Right ventricle myocardium superior (tissue), 1 donor: ENCODE data around the gene DNAAF8. TPM values are rescaled to one million over a fixed set of nuclear protein-coding genes. Genes with fewer than 3 reads are reported as not detected.

Source experiments
- ATAC-seq: fragments of 200-7000 bp; cut with Tn5 transposase; one replicate; pipeline ENCODE4 v1.9.1; 2020; ENCODE audit warnings: mild to moderate bottlenecking; ENCODE audit not compliant: poor library complexity
- DNase-seq: peaks from one replicate; pipeline ENCODE4 v3.0.0-alpha.2; 2020
- intact Hi-C: fragments of 100-400 bp; cut with DNase I; formaldehyde crosslinking; loops from one replicate; pipeline ENCODE4 v1.11.2; 2022
- total RNA-seq: library from RNA; stranded (reverse); fragmentation: NEBNext Ultra II Directional; extraction: Animal tissue kit (Norgen Biotek cat#: 25700); gene quantifications from one replicate; pipeline ENCODE4 v1.2.1, GENCODE V29; 2021
- donor health status: DM: no; HTN: yes; CAD: no; lungs with severe emphysema.

The DNAAF8 gene
- total RNA-seq, 1 donor from 2014 or later: 1.2 TPM

DNA sequence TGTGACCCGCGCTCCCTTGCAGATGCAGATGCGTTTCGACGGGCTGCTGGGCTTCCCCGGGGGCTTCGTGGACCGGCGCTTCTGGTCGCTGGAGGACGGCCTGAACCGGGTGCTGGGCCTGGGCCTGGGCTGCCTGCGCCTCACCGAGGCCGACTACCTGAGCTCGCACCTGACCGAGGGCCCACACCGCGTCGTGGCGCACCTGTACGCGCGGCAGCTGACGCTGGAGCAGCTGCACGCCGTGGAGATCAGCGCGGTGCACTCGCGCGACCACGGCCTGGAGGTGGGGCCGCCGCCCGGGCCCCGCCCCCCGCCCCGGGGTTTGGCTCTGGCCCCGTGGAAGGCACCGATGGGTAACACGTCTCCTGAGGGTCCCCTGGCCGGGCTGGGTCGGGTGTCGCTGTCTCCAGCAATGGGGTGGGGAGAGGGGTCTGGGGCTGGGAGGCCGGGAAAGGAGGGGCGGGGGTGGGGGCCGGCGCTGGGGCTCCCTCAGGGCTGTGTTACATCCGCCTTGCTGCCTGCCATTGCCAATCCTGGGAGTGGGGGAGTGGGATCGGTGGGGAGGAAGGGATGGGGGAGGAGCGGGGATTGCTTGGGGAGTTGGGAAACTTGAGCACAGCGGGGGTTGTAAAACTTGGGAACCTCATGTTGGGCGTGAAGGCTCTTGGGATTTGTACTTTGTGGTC lies 40.2 kb upstream of the DNAAF8 start:
- DNase-seq: peak; percentile 67
- ATAC-seq: peak; percentile 42
- intact Hi-C loops: no loop called here

GRCh38 chr16:4694642-4695451 lies 39.5 kb upstream of the DNAAF8 start:
- DNase-seq: peak; percentile 71
- intact Hi-C loops: no loop called here
- no peak for ATAC-seq

GRCh38 chr16:4695473-4696171 lies 38.7 kb upstream of the DNAAF8 start:
- no peak for ATAC-seq
- DNase-seq: no peak
- intact Hi-C loops: no loop called here

- intact Hi-C loops: no loop called here
- DNase-seq (peak; percentile 81), ATAC-seq (peak; percentile 27)
These were observed 38.0 kb upstream of the DNAAF8 start for GRCh38 chr16:4696172-4696904.

- DNase-seq: no peak
- intact Hi-C loops: no loop called here
- ATAC-seq: no peak
These were observed 37.2 kb upstream of the DNAAF8 start for GRCh38 chr16:4696905-4697847.

DNA sequence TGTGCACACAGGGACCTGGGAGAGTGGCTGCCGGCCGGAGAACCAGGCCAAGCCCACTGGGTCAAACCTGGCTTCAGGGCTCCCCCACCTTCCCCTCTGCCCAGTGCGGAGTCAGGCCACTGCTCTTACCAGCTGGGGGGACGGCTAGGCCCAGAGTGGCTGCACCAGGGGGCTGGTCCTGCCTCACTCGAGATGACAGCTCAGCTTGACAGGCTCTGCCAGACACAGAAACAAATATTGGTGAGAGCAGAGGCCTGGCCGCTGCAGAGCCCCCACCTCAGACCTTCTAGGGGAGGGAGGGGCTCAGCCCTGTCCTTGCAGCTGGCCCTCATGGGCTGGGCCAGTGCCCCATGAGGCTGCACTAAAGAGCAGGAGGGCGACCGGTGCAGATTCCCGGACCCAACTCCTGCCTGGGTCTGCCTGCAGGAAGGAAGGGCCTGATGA lies 36.5 kb upstream of the DNAAF8 start:
- no peak for ATAC-seq
- DNase-seq: no peak
- intact Hi-C loops: no loop called here

DNA sequence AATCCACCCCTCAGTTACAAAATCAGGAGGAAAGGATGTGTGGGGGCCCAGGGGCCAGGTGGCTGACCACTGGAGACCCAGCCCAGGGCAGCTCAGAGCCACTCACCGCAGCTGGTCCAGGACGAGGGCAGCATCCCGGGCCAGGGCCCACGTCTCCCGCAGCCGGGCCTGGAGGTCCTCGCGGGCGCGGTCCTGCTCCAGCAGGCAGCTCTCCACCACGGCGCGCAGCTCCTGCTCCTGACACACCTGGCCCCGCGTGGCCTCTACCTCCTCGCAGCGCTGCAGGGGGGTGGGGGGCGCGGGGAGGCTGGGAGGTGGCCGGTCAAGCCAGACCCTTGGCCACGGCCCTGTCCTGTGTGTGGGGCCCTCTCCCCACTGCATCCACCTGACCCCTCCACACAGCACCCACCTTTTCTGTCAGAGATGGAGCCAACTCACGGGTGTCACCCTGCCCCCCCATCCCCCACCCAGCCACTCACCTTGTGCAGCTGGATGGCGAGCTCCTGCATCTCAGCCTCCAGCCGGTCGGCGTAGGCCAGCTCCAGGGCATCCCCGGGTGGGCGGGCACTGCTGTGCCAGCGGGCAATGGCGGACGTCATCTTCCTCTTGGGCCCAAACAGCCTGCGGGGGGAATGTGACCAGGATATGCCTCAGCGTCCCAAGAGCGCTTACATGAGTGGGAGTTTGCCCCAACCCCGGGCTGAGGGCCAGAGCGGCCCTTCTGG lies 35.9 kb upstream of the DNAAF8 start:
- ATAC-seq: no peak
- intact Hi-C loops: no loop called here
- DNase-seq: no peak

DNA sequence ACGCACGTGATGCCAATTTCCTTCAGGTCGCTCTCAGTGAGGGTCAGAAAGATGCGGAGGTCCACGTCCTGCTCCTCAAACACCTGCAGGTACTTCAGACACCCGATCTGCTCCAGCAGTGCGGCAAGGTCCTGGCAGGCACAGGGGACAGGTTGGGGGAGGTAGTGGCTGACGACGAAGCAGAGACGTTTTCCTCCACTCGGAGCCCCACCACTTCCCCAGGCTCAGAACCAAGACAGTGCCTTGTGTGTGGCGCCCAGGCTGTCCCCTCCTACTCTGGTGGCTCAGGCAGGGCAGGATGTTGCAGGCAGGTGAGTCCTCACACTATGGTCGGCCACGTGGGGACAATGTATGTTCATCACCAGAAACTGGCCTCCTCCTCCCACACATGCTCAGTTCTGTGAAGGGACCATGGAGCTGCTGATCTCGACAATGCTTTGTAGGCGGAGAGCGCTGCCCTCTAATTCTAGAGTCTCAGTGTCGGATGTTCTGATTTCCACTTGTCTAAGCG lies 35.2 kb upstream of the DNAAF8 start:
- intact Hi-C loops: no loop called here
- ATAC-seq: no peak
- DNase-seq: no peak

DNA sequence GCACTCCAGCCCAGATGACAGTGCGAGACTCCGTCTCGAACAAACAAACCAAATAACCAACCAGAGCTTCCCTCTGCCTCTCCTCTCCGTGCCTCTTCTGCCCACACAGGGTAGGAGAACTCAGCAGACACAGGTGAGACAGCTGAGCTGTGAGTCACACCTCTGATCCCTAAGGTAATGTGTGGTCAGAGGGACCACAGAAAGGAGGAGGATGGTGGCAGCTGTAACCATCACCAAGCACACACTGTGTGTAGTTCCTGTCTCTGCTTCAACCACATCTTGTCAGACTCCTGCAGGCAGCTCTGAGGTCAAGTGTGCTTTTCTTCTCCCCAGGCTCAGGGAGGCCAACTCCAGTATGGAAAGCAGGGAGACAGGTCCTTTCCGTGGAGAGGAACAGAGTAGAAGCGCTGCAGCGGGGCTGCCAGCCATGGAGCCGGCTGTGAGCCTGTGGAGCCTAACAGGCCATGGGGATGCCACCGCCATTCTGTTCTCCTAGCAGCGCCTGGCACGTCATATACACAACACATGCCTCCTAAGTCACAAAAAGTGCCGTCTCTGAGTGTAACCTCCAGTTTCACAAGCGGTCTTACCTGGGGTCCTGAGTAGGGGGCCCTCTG lies 33.8 kb upstream of the DNAAF8 start:
- ATAC-seq (no peak), DNase-seq (no peak)
- intact Hi-C loops: no loop called here

DNA sequence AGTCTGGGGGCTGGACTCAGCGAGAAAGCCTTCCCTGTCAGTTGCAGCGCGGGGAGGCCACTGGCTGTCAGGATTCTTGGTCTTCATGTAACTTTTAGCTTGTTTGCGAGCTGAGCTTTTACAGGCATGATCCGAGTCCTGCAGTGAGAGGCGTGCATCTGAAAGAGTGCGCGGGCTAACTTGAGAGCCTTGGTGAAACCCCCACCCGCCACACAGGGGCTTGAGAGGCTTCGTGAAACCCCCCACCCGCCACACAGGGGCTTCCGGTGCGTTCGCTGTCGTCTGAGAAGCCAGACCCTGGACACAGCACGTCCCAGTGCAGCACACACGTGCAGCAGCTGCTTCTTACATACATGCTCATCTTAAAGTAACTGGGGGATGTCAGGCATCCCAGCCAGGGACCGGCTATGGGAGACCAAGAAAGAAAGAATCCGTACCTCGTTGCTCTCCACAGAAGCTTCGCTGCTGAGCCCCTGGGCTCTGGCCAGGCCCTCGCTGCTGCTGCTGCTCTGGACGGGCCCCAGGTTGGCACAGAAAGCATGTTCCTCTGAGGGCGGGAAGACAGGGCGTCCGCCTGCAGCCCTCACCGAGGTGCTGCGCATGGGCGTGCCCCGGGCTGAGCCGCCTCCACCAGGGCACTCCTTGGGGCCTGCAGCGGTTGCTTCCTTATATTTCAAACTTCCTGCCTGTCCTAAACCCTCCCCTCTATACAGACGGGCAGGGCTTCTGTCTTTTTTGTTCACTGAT lies 33.2 kb upstream of the DNAAF8 start:
- intact Hi-C loops: no loop called here
- DNase-seq (peak; percentile 76), ATAC-seq (peak; percentile 81)

GRCh38 chr16:4701791-4702465 lies 32.4 kb upstream of the DNAAF8 start:
- DNase-seq (no peak), ATAC-seq (no peak)
- intact Hi-C loops: no loop called here

DNA sequence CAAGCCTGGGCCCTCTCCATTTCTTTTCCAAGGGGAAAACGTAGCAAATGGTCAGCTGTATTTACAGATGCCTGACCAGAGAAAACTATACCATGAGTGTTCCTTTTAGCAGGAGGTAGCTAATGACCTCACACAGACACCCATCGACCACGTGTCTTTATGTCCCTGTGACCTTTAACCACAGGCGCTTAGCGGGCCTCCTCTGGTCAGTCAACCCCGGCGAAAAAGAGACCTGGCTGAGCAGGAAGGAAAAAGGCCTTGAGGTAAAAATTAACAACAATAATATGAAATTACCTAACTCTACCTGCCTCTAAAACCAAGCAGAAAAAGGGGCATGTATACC lies 31.9 kb upstream of the DNAAF8 start:
- DNase-seq (no peak), ATAC-seq (no peak)
- intact Hi-C loops: no loop called here

DNA sequence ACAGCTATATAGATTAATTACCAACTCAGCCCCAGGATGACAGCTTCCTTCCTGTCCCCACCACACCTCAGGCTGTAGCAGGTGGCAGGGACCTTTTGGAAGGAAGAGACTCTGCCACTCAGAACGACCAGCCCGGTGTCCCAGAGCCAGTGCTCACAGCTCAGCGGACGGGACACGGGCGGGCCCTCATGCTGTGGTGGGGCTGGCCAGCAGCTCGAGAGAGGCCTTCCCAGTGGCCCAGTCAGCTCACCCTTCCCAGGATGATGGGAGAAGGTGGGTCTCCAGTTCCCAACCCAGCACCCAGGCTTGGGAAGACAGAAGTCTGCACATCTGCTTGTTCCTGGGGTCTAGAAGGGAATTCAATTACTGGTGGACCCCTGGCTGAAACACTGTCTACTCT lies 30.4 kb upstream of the DNAAF8 start:
- DNase-seq: no peak
- intact Hi-C loops: no loop called here

GRCh38 chr16:4704491-4704890 lies 29.8 kb upstream of the DNAAF8 start:
- intact Hi-C loops: no loop called here
- DNase-seq: no peak
- no peak for ATAC-seq

More for the DNA sequence above, 30.4 kb upstream of the DNAAF8 start:
- no peak for ATAC-seq

DNA sequence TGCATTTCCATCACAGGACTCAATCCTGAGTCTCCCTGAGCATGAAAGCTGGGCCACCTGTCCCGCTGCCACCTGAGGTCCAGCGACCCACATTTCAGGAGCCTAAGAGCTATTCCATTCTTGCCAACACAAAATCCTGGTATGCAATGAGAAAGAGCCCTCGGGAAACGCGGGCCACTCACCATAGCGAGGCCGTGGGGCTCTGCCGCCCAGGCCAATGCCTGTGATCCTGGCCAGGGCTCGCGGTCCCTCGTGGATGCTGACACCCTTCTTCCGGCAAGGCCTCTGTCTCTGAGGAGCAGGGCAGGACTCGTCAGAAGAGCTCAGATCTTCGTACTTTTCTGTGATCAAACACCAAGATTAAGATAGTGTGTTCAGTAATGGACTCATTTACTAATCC lies 29.4 kb upstream of the DNAAF8 start:
- DNase-seq: no peak
- intact Hi-C loops: no loop called here

GRCh38 chr16:4706871-4707270 lies 27.5 kb upstream of the DNAAF8 start:
- ATAC-seq (no peak), DNase-seq (no peak)
- intact Hi-C loops: no loop called here

More for the DNA sequence above, 29.4 kb upstream of the DNAAF8 start:
- no peak for ATAC-seq
